ACHN (cell line): ENCODE data around the gene UBR4.
"Not testable (repeated sequence)": the region's sequence is repeated elsewhere in the genome, so short reads cannot be mapped to it uniquely, and the experiment has no call there.

Experiments used
- DNase-seq: peaks from one replicate; pipeline ENCODE4 v3.0.0-alpha.2; 2015
- in situ Hi-C: cut with HindIII; loops from 2 replicates; pipeline ENCODE4 v1.10.0; 2017; ENCODE audit warnings: low sequenced_read_pairs, low pct_ligation_motif_present, low pct_unique_long_range_greater_than_20kb

UBR4 gene

GRCh38 chr1:19222573-19222972 lies 12.5 kb upstream of the UBR4 start:
- in situ Hi-C loops: no loop called here
- no peak for DNase-seq

GRCh38 chr1:19220991-19221390 lies 10.9 kb upstream of the UBR4 start:
- in situ Hi-C loops: no loop called here

GRCh38 chr1:19220080-19220846 lies 10.2 kb upstream of the UBR4 start:
- no peak for DNase-seq
- in situ Hi-C loops: no loop called here

More at GRCh38 chr1:19220991-19221390, 10.9 kb upstream of the UBR4 start:
- no peak for DNase-seq

- in situ Hi-C loops: no loop called here
- no peak for DNase-seq
Measured at GRCh38 chr1:19219451-19219850, 9.4 kb upstream of the UBR4 start.

- in situ Hi-C loops, DNase-seq: not testable (repeated sequence)
Measured at GRCh38 chr1:19216585-19216984, 6.5 kb upstream of the UBR4 start.

GRCh38 chr1:19213580-19213979 lies 3.5 kb upstream of the UBR4 start:
- in situ Hi-C loops: no loop called here
- no peak for DNase-seq

GRCh38 chr1:19212167-19212566 lies 2.1 kb upstream of the UBR4 start:
- in situ Hi-C loops: no loop called here
- DNase-seq: no peak

- DNase-seq: peak; percentile 19
Measured at GRCh38 chr1:19210772-19211549, 895 bp upstream of the UBR4 start.

GRCh38 chr1:19209439-19209989 lies 552 bp downstream of the UBR4 start:
- DNase-seq: peak; percentile 60
- in situ Hi-C loops: no loop called here

More at GRCh38 chr1:19210772-19211549, 895 bp upstream of the UBR4 start:
- in situ Hi-C loops: no loop called here

GRCh38 chr1:19208710-19209438 lies 1.2 kb downstream of the UBR4 start:
- DNase-seq: peak; percentile 7
- in situ Hi-C loops: no loop called here

GRCh38 chr1:19206947-19207346 lies 3.1 kb downstream of the UBR4 start:
- in situ Hi-C loops: no loop called here
- DNase-seq: no peak

- DNase-seq: no peak
- in situ Hi-C loops: no loop called here
Measured at GRCh38 chr1:19205845-19206244, 4.2 kb downstream of the UBR4 start.

GRCh38 chr1:19205403-19205802 lies 4.7 kb downstream of the UBR4 start:
- DNase-seq: no peak
- in situ Hi-C loops: no loop called here

GRCh38 chr1:19204446-19205266 lies 5.4 kb downstream of the UBR4 start:
- DNase-seq: no peak
- in situ Hi-C loops: no loop called here

- peak; percentile 41 for DNase-seq
- in situ Hi-C loops: no loop called here
Measured at GRCh38 chr1:19203440-19203839, 6.6 kb downstream of the UBR4 start.

GRCh38 chr1:19202396-19202795 lies 7.7 kb downstream of the UBR4 start:
- DNase-seq: no peak
- in situ Hi-C loops: no loop called here

GRCh38 chr1:19199969-19200604 lies 10.0 kb downstream of the UBR4 start:
- no peak for DNase-seq
- in situ Hi-C loops: no loop called here
